Endothelial cell of hepatic sinusoid (primary cell): ENCODE results near the gene SCEL.
"Not testable (repeated sequence)": the region's sequence is repeated elsewhere in the genome, so short reads cannot be mapped to it uniquely, and the experiment has no call there.

Source experiments
- in situ Hi-C: cut with HindIII; loops from 2 replicates; pipeline ENCODE4 v1.10.0; 2017; ENCODE audit warnings: low sequenced_read_pairs

The SCEL gene

GRCh38 chr13:77535448-77535847 lies at the start of gene SCEL:
TSS of gene SCEL (plus strand) at chr13:77535706. CDS start at chr13:77555876, 20,170 bp downstream.
- in situ Hi-C loops: no loop called here

GRCh38 chr13:77489566-77490337 lies 45.8 kb upstream of the SCEL start:
- in situ Hi-C loops: no loop called here

- in situ Hi-C loops: no loop called here
These were observed 42.5 kb upstream of the SCEL start for GRCh38 chr13:77492982-77493381.

- in situ Hi-C loops: no loop called here
These were observed 41.3 kb upstream of the SCEL start for GRCh38 chr13:77494226-77494625.

GRCh38 chr13:77497350-77497749 lies 38.2 kb upstream of the SCEL start:
- in situ Hi-C loops: no loop called here

- in situ Hi-C loops: no loop called here
These were observed 37.7 kb upstream of the SCEL start for GRCh38 chr13:77497835-77498234.

GRCh38 chr13:77502104-77502720 lies 33.3 kb upstream of the SCEL start:
- in situ Hi-C loops: no loop called here

GRCh38 chr13:77503398-77503797 lies 32.1 kb upstream of the SCEL start:
- in situ Hi-C loops: no loop called here

GRCh38 chr13:77506874-77507273 lies 28.6 kb upstream of the SCEL start:
- in situ Hi-C loops: no loop called here

- in situ Hi-C loops: no loop called here
These were observed 27.4 kb upstream of the SCEL start for GRCh38 chr13:77507931-77508776.

- in situ Hi-C loops: no loop called here
These were observed 26.4 kb upstream of the SCEL start for GRCh38 chr13:77508959-77509620.

- in situ Hi-C loops: no loop called here
These were observed 25.4 kb upstream of the SCEL start for GRCh38 chr13:77510156-77510555.

- in situ Hi-C loops: no loop called here
These were observed 24.0 kb upstream of the SCEL start for GRCh38 chr13:77511552-77511951.

GRCh38 chr13:77513719-77514335 lies 21.7 kb upstream of the SCEL start:
- in situ Hi-C loops: no loop called here

- in situ Hi-C loops: no loop called here
These were observed 21.2 kb upstream of the SCEL start for GRCh38 chr13:77514336-77514726.

- in situ Hi-C loops: no loop called here
These were observed 19.7 kb upstream of the SCEL start for GRCh38 chr13:77515785-77516184.

- in situ Hi-C loops: no loop called here
These were observed 19.1 kb upstream of the SCEL start for GRCh38 chr13:77516342-77516789.

GRCh38 chr13:77518266-77518665 lies 17.2 kb upstream of the SCEL start:
- in situ Hi-C loops: no loop called here

GRCh38 chr13:77519396-77519795 lies 16.1 kb upstream of the SCEL start:
- in situ Hi-C loops: not testable (repeated sequence)

- in situ Hi-C loops: no loop called here
These were observed 15.7 kb upstream of the SCEL start for GRCh38 chr13:77519808-77520207.

- in situ Hi-C loops: no loop called here
These were observed 14.3 kb upstream of the SCEL start for GRCh38 chr13:77521194-77521593.
